GM18508 (cell line): Measurements from ENCODE around the gene CRYBA4.
"Not testable (repeated sequence)": the region's sequence is repeated elsewhere in the genome, so short reads cannot be mapped to it uniquely, and the experiment has no call there.

Experiments
- ATAC-seq: cut with Tn5 transposase; IDR thresholded peaks from one replicate; pipeline ENCODE4 v1.9.1; 2021; ENCODE audit warnings: moderate number of reproducible peaks; ENCODE audit not compliant: insufficient read depth, unreplicated experiment

The CRYBA4 gene

DNA sequence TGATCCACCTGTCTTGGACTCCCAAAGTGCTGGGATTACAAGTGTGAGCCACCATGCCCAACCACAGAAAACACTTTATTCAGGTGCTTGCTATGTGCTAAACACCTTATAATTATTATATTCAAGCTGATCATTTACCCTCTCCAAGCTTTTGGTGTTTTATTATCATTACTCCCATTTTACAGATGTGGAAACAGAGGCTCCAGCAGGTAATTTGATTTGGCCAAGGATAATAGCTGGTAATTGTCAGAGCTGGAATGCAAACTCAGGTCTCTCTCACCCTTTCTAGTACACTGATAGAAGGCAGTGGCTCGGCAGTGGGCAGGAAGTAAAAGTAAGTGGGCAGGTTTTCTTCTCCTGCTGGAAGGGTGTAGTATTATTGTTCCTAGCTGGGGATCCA lies 28.0 kb upstream of the CRYBA4 start:
- ATAC-seq, result no peak

DNA sequence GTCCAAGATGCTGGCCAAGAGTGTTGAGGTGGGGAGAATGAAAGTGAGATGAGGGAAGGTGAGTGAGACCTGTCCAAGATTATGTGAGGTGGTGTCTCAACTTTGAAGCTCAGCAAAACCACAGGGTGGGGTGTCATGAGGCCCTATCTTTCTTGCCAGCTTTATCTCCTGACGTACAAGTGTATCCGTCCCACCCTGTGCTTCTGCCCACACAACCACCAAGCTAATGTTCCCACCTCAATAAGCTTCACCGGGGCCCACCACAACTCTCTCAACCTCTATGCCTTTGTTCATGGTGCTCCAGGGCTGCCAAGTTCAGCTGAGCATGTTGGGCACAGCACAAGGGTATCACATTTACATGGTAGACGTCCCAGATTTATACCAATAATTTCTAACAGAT lies 24.7 kb upstream of the CRYBA4 start:
- ATAC-seq, result no peak

DNA sequence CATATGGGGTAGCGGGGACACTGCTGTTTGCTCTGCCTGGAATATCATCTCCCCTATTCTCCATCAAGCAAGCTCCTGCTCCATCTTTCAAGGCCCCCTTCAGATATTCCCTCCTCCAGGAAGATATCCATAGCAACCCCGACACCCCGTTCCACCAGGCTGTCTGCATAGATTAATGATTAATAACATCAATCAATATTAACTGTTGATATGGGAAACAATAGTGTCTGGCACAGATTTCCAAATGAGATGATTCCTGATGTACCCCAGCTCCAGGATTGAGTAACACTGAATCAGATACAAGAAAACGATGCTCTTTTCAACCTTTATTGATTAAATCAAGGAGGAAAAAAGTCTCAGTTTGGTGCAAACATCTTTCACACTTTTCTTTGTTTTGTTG lies 24.3 kb upstream of the CRYBA4 start:
- ATAC-seq, result no peak

DNA sequence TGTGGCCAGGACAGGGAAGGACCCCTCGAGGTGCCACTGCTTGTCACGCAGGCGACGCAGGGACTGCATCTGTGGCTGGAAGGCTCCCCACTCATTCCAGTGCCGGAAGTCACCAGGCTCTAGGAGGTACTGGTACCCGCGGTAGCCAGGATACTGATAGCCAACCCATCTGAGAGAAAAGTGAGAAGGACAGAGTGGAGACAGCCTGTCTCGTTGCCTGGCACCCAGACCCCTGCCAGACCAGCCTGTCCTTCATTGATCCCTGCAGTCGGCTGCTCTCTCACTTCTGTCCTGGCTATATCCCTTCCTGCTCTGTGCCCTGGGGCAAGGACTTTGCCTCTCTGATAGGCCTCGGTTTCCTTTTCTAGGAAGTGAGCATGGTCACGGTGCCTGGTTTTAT lies 22.3 kb upstream of the CRYBA4 start:
- no peak for ATAC-seq

DNA sequence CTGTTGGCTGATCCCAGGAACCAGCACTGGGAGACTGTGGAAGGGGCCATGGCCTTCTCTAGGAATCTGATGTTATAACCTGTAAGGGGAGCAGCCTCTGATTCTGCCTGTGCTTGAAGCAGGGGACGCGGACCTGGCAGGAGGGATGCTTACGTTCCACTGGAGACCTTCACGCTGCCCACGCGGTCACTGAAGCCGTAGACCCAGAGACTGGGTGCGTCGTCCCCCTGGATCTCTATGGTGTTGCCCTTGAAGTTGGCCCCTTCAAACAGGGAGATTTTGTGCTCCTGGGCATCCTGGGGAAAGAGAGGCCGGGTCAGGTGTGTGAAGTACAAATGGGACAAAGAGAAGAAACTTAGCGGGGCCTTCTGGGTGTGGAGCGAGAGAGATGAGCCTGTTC lies 20.0 kb upstream of the CRYBA4 start:
- no peak for ATAC-seq

DNA sequence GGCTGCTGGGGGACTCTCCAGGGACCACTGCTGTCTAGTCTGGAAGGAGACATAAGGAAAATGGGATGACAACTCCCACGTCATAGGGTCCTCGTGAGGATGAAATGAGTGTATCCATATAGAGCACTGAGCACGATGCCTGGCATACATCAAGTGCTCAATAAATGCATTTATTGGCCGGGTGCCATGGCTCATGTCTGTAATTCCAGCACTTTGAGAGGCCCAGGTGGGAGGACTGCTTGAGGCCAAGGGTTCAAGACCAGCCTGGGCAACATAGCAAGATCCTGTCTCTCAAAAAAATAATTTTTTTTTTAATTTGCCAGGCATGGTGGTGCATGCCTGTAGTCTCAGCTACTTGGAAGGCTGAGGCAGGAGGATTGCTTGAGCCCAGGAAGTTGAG lies 19.6 kb upstream of the CRYBA4 start:
- no peak for ATAC-seq

DNA sequence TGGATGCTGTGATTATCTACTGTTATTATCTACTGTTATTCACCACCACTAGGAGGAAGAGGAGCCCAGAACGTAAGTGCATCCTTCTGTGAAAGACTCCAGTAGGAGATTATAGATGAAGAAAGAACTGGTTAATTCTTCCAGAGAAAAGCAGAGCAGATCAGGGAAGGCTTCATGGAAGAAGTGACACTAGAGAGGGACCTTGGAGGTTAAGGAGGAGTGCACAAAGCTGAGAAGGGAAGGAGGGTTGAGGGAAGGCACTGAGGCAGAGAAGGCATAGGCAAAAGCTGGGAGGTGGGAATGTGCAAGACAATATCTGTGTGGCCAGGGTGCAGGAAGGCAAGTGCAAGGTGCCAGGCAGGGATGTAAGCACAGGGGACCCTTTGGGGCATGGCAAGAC lies 17.4 kb upstream of the CRYBA4 start:
- ATAC-seq, result no peak

DNA sequence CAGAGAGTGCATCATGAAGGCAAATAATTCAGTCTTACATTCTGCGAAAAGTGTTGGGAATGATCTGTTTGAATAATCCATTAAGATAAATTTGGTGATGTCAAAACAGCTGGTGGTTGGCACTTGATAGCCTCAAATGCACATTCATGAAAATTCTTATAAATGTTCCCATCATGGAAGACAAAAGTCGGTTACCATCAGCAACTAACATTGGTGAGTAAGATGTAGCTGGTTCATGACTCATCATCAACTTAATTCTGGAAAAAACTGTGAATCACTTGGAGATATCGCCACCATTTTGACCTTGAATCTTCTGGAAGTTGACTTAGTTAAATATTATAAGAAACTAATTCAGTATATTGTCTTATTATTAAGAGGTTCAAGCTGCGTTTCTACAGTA lies 15.2 kb upstream of the CRYBA4 start:
- ATAC-seq, result no peak

DNA sequence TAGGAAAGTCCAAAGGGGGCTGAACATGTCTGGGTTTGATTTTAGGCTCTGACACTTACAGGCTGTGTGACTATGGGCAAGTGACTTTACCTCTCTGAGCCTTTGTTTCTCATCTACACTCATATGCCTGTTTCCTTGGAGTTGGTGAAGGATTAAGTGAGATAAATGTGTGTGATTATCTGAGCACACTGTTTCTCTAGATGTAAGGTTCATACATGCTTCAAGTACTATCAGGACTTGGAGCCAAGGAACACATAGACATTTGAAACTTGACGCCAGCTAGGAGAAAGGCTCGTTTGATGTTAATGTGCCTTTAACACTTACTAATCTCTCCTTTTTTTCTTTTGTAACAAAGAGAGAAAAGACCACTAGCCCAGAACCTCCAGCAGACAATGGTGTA lies 13.6 kb upstream of the CRYBA4 start:
- ATAC-seq, result no peak

DNA sequence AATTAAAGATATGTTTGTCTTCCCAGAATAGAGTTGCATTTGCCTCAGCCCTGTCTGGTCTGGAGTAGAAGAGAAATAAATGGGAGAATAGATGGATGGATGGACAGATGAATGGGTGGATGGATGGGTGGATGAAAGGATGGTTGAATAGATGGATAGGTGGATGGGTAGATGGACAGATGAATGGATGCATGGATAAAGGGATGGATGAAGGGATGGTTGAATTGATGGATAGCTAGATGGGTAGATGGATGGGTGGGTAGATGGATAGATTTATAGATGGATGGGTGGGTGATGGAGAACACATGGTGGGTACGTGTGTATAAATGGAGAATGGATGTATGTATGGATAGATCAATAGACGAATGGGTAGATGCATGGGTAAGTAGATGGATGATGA lies 12.5 kb upstream of the CRYBA4 start:
- ATAC-seq, result no peak

DNA sequence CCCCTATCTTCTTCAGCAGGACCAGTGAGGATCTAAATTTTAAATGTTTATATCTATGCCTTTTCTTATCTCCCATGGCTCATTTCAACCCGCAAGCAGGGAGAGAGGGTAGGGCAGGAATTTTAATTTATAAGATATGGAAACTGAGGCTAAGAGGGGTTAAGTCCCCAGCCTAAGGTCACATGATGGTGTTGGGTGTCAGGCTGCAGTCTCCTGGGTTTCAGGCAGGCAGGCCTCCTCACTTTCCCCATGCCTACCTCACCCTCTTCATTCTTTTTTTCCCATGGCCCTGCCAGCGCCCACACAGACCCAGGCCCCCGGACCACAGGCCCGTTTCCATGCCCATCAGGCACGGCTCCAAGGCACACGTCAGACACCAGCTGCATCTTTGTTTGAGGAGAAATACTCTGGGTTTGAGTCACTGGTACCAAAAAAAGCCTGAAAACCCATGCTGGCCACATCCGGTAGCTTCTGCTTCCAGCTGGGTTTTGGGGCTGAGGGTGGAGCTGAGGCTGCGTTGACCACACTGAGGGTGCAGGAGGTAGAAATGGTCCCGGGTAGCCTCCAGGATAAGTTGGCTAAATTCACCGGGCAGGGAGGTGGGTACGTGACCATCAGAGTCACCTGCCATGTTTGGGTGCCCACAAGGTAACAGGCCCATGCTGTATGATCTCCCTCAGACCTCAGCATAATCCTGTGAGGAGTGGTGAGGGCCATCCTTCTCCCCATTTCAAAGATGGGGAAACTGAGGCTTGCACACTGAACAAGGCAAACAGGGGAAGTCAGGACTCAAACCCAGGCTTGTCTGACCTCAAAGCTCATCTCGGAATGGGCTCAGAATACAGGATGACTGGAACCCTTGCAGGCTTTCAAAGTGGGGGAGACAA lies 11.4 kb upstream of the CRYBA4 start:
- ATAC-seq, result no peak

DNA sequence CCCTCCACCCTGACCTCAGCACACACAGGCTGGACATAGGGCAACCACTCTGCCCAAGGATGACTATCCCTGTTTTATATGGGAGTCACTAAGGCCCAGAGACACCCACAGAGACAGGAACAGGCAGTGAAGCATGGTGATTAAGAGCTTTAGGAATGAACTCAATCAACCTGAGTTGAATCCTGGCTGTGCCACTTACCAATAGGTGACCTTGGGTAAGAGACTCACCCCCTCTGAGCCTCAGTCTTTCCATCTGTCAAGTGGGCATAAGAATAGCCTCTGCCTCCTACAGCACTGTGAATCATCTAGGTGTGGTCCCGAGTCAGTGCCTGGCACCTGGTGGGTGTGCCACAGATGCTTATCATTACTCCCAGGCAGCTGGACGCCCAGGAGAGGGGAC lies 10.8 kb upstream of the CRYBA4 start:
- ATAC-seq, result no peak

DNA sequence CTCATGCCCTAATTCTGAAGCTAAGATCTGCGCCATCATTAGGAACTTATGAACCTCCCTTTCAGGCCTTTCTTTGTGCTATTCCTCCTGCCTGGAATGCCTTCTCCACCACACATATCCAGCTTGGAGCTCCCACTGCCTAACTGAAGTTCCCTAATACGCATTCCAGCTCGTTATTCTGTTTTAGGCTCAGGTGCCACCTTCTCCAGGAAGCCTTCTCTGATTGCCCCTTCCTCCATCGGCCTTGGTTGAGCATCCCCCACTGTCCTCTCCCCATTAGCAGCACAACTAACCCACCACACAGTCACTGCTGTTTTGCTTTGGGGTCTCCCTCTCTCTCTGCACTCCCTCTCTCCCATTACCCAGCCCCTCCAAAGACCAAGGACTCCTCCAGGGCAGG lies 9.1 kb upstream of the CRYBA4 start:
- ATAC-seq, result no peak

DNA sequence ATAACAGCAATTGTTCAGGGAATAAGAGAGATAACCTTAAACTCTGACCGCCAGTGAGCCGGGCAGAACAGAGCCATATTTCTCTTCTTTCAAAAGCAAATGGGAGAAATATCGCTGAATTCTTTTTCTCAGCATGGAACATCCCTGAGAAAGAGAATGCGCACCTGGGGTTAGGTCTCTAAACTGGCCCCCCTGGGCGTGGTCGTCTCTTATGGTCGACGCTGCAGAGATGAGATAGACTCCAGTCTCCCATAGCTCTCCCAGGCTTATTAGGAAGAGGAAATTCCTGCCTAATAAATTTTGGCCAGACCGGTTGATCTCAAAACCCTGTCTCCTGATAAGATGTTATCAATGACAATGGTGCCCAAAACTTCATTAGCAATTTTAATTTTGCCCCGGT lies 8.0 kb upstream of the CRYBA4 start:
- ATAC-seq, result not testable (repeated sequence)

DNA sequence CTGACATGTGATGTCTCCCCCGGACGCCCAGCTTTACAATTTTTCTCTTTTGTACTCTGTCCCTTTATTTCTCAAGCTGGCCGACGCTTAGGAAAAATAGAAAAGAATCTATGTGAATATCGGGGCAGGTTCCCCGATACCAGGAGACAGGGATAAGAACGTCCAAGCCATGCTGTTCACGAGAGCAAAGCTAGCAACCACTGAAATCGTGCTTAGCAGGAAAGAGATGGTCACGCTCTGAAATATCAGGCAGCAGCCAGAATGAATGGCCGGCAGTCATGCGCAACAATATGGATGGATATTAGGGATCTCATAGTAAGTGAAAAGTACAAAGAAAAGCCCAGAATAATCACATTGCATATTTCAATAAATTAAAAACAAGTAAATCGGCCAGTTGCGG lies 7.4 kb upstream of the CRYBA4 start:
- ATAC-seq, result no peak

DNA sequence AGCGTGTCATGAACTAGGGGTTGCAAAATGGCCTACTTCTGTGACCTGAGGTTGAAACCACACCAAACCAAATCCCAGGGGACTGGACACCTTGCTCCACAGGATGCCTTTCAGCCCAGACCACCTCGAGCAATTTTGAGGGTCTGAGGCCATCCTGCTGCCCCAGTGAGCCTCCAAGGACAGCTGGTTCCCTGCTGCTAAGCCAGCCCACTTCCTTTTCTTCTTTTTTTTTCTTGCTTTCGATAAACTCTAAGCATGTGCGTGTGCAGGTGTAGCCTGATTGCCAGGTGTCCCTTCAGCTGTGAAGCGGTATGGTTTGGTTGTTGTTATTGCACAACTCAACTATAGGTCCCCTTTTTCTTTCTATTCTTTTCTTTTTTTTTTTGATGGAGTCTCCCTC lies 6.6 kb upstream of the CRYBA4 start:
- peak; percentile 51 for ATAC-seq

DNA sequence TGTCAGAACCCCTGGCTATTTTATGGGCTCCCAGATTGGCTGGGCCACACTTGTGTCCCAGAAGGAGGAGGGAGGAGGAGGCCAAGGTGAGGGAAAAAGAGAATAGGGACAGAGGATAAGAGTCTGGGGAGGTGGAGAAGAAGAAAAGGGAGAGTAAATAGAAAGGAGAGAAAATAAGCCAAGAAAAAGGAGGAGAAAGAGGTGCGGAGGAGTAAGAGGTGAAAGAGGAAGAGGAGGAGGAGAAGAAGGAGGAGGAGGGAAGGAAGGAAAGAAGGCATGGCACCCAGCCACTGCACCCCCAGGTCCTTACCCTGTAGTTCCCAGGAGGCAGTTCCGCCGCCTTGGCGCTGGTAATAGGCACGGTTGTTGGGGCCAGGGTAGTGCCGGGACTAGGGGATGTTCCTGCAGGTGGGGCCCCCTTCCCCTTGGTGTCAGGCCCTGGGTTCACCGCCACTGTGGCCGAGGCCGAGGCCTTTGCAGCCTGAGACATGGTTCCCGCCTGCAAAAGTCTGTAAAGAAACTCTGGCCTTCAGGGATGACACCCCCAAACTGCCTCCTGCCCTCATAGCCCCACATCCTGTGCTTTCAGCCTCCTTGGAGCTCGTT lies 5.8 kb upstream of the CRYBA4 start:
- no peak for ATAC-seq

DNA sequence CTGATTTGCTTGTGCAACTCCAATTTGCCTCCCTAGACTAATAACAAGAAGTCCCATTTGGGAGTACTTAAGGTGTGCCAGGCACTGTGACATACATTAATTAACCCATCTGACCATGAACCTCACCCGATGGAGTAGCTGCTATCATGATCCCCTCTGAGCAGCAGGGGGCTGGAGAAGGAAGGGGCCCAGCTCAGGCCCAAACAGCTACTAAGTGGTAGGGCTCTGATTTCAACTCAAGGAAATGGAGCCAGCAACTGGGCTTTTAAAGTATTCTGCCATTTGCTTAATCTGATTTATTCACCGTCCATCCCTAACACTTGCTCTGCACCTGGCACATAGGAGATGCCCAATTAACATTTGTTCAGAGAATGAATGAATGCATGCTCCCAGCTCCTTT lies 5.1 kb upstream of the CRYBA4 start:
- no peak for ATAC-seq

DNA sequence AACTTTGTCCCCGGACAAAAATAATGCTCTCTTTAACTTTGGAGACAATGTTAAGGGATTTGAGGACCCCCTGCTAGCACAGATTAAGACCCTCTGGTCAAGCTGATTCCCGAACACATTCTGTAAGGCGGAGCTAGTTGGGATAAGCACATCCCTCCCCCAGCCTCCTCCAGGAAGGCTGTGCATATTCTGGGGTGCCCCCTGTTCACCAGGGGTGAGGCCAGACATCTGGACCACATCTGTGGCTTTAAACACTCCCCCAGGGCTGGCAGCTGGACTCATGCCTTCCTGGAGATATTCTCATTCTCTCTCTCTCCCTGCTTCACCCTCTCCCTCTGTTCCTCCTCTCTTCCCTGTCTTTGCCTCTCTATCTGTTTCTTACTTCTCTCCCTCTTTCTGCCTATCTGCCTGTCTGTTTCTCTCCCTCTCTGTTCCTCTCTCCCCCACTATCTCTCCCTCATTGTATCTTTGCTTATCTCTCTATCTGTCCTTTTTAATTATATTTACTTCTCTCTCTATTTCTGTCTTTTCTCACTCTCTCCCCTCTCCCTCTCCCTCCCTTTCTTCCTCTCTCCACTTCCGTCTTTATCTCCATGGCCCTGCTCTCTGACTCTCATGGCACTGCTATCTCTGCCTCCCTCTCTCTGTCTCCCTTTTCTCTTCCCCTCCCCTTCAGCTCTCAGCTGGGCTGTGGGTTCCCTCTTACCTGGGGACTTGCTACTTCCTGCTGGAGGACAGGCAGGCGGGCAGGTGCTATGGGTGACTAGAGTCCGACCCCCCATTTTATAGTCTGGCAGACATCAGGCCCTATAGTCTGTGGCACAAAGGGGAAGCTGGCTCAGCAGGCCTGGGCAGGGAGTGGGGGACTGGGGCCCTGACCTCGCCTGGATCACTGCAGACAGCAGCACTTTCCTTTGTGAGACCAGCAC lies 4.2 kb upstream of the CRYBA4 start, which contains the start of gene CRYBB1:
CRYBB1 (minus strand) TSS at position 757 of the 929 bp plus-strand sequence. CDS start 1,708 bp downstream, outside the sequence.
- ATAC-seq, result no peak

DNA sequence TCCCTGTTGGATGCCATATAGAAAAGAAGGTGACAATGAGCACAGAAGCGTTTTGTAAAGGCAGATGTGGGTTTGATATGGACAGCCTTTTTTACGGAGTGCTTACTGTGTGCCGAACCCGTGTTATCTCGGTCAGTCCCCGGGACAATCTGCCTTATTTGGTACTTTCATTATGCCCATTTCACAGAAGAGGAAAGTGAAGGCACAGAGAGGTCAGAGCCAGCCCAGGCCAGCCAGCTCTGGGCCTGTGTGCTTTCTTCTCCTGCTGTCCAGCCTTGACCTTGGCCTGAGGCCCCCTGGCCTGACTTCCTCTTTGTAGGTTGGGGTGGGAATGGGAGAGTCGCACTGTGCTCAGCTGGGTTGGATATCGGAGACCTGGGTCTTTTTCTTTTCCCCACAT lies 3.3 kb upstream of the CRYBA4 start:
- no peak for ATAC-seq

DNA sequence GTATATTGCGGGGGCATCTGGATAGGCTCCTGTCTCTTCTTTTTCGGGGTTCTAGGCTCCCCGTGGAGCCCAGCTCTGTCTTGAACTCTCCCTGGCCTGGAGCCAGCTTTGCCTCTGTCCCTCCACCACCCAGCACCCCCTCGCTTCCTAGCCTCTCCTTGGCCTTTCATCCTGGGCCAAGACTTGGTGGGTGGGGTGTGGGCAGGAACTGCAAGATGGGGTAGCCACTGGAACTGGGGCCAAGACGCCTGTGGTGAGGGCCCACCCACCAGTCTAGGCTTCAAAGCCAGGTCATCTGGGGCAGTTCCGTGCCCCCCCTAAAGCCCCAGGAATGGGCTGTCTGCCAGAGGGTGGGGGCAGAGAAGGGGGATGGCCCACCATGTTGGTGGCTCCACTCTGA lies 2.3 kb upstream of the CRYBA4 start:
- ATAC-seq, result no peak
